ENCODE data around the gene ATP8A2. TPM values are rescaled to one million over a fixed set of nuclear protein-coding genes. Genes with fewer than 3 reads are reported as not detected.
"Not testable (repeated sequence)": the region's sequence is repeated elsewhere in the genome, so short reads cannot be mapped to it uniquely, and the experiment has no call there.

ATP8A2 gene
- total RNA-seq, 1 donor from 2014 or later, result 3.4 TPM

- Mint-ChIP-seq H3K27ac (ENCODE audit: unreplicated experiment) (no peak overlapping the region), H3K36me3 (ENCODE audit: low read depth) (peaks cover 6% of the 10 kb centered on the region), H3K4me3 (no peak overlapping the region), H3K4me1 (peaks cover 18% of the 10 kb centered on the region), H3K9me3 (peaks cover 9% of the 10 kb centered on the region), H3K27me3 (ENCODE audit: low read depth) (peaks cover 6% of the 10 kb centered on the region)
- no peak for TF ChIP-seq CTCF (conservative IDR thresholded peaks at IDR 0.05)
- no peak for DNase-seq (ENCODE audit: low read depth, low spot score)
Measured at GRCh38 chr13:25529425-25529824, 157.7 kb downstream of the ATP8A2 start.

- H3K27ac Mint-ChIP-seq (ENCODE audit: unreplicated experiment), result no peak overlapping the region
- no peak overlapping the region for H3K4me3 Mint-ChIP-seq
- no peaks in the 10 kb centered on the region for H3K9me3 Mint-ChIP-seq
- no peaks in the 10 kb centered on the region for H3K4me1 Mint-ChIP-seq
- H3K27me3 Mint-ChIP-seq (ENCODE audit: low read depth), result peaks cover 2% of the 10 kb centered on the region
- no peak for DNase-seq (ENCODE audit: low read depth, low spot score)
- no peaks in the 10 kb centered on the region for H3K36me3 Mint-ChIP-seq (ENCODE audit: low read depth)
- TF ChIP-seq CTCF (conservative IDR thresholded peaks at IDR 0.05), result no peak
Measured at GRCh38 chr13:25538276-25538675, 166.5 kb downstream of the ATP8A2 start.

GRCh38 chr13:25541434-25542123 lies 169.8 kb downstream of the ATP8A2 start:
- no peak for DNase-seq (ENCODE audit: low read depth, low spot score)
- H3K9me3 Mint-ChIP-seq, result peaks cover 7% of the 10 kb centered on the region
- no peak overlapping the region for H3K27ac Mint-ChIP-seq (ENCODE audit: unreplicated experiment)
- no peak for TF ChIP-seq CTCF (conservative IDR thresholded peaks at IDR 0.05)
- H3K27me3 Mint-ChIP-seq (ENCODE audit: low read depth), result no peaks in the 10 kb centered on the region
- H3K4me3 Mint-ChIP-seq, result no peak overlapping the region
- peaks cover 7% of the 10 kb centered on the region for H3K4me1 Mint-ChIP-seq
- no peaks in the 10 kb centered on the region for H3K36me3 Mint-ChIP-seq (ENCODE audit: low read depth)

- not testable (repeated sequence) for H3K9me3 Mint-ChIP-seq; DNase-seq (ENCODE audit: low read depth, low spot score); H3K36me3 Mint-ChIP-seq (ENCODE audit: low read depth); H3K27me3 Mint-ChIP-seq (ENCODE audit: low read depth); H3K27ac Mint-ChIP-seq (ENCODE audit: unreplicated experiment); H3K4me3 Mint-ChIP-seq
- H3K4me1 Mint-ChIP-seq, result peaks cover 12% of the 10 kb centered on the region
Measured at GRCh38 chr13:25548991-25549390, 177.2 kb downstream of the ATP8A2 start.

- Mint-ChIP-seq H3K36me3 (ENCODE audit: low read depth) (no peaks in the 10 kb centered on the region), H3K9me3 (peaks cover 2% of the 10 kb centered on the region), H3K27me3 (ENCODE audit: low read depth) (no peaks in the 10 kb centered on the region), H3K27ac (ENCODE audit: unreplicated experiment) (no peak overlapping the region), H3K4me3 (no peak overlapping the region), H3K4me1 (no peaks in the 10 kb centered on the region)
- no peak for TF ChIP-seq CTCF (conservative IDR thresholded peaks at IDR 0.05)
- DNase-seq (ENCODE audit: low read depth, low spot score), result no peak
Measured at GRCh38 chr13:25561812-25562211, 190.0 kb downstream of the ATP8A2 start.

GRCh38 chr13:25570185-25570584 lies 198.4 kb downstream of the ATP8A2 start:
- DNase-seq (ENCODE audit: low read depth, low spot score), result no peak
- no peaks in the 10 kb centered on the region for H3K9me3 Mint-ChIP-seq
- no peak overlapping the region for H3K27ac Mint-ChIP-seq (ENCODE audit: unreplicated experiment)

More at GRCh38 chr13:25570185-25570584, 198.4 kb downstream of the ATP8A2 start:
- H3K27me3 Mint-ChIP-seq (ENCODE audit: low read depth), result peaks cover 9% of the 10 kb centered on the region
- no peak overlapping the region for H3K4me3 Mint-ChIP-seq
- no peak for TF ChIP-seq CTCF (conservative IDR thresholded peaks at IDR 0.05)
- no peaks in the 10 kb centered on the region for H3K36me3 Mint-ChIP-seq (ENCODE audit: low read depth)
- H3K4me1 Mint-ChIP-seq, result peaks cover 5% of the 10 kb centered on the region
